GM12878 (cell line): ENCODE results near the gene MORF4L2. TPM values are rescaled to one million over a fixed set of nuclear protein-coding genes. Genes with fewer than 3 reads are reported as not detected.

Experiments
- BCL11A ChIP-seq: IDR thresholded peaks from 2 replicates; pipeline ENCODE4 v1.6.1; 2011; ENCODE audit warnings: low read depth, low read length
- BMI1 ChIP-seq: fragments of 450-650 bp; IDR thresholded peaks from 2 replicates; pipeline ENCODE4 v1.6.1; 2016; ENCODE audit warnings: mild to moderate bottlenecking, moderate library complexity, borderline replicate concordance
- CBX5 ChIP-seq: sonication (generic); IDR thresholded peaks from 2 replicates; pipeline ENCODE4 v1.6.1; 2016; ENCODE audit warnings: low read depth, moderate library complexity, mild to moderate bottlenecking, inconsistent platforms
- CHD2 ChIP-seq: IDR thresholded peaks from 2 replicates; pipeline ENCODE4 v1.6.1; 2011; ENCODE audit warnings: low read depth, low read length, improper control_type of control experiment, borderline replicate concordance
- EED ChIP-seq: sonication (generic); IDR thresholded peaks from 2 replicates; pipeline ENCODE4 v1.6.1; 2016; ENCODE audit warnings: antibody characterized with exemption, low read depth
- ESRRA ChIP-seq: IDR thresholded peaks from 2 replicates; pipeline ENCODE4 v1.6.1; 2012; ENCODE audit warnings: mild to moderate bottlenecking, low read length, improper control_type of control experiment
- FOXM1 ChIP-seq: IDR thresholded peaks from 2 replicates; pipeline ENCODE4 v1.6.1; 2012; ENCODE audit warnings: low read depth, mild to moderate bottlenecking, inconsistent platforms, low read length, moderate library complexity
- KDM1A ChIP-seq: fragments of 200-600 bp; sonication (generic); IDR thresholded peaks from 2 replicates; pipeline ENCODE4 v1.6.1; 2016; ENCODE audit warnings: borderline replicate concordance
- NRF1 ChIP-seq: conservative IDR thresholded peaks from 2 replicates; pipeline ENCODE4 v1.6.1; 2011; ENCODE audit warnings: mild to moderate bottlenecking, low read depth, low read length, improper control_type of control experiment
- POLR2AphosphoS2 ChIP-seq: IDR thresholded peaks from 2 replicates; pipeline ENCODE4 v1.6.1; 2011; ENCODE audit warnings: low read depth, mild to moderate bottlenecking, low read length, improper control_type of control experiment, moderate library complexity
- SIX5 ChIP-seq: IDR thresholded peaks from 2 replicates; pipeline ENCODE4 v1.6.1; 2011; ENCODE audit warnings: mild to moderate bottlenecking, low read depth, low read length, moderate library complexity; ENCODE audit not compliant: severe bottlenecking
- SREBF1 ChIP-seq: IDR thresholded peaks from 2 replicates; pipeline ENCODE4 v1.6.1; 2012; ENCODE audit warnings: mild to moderate bottlenecking, low read length
- SREBF2 ChIP-seq: IDR thresholded peaks from 2 replicates; pipeline ENCODE4 v1.6.1; 2012; ENCODE audit warnings: mild to moderate bottlenecking, low read length
- WRNIP1 ChIP-seq: IDR thresholded peaks from 2 replicates; pipeline ENCODE4 v1.6.1; 2011; ENCODE audit warnings: low read depth, low read length, improper control_type of control experiment, borderline replicate concordance
- ZNF384 ChIP-seq: IDR thresholded peaks from 2 replicates; pipeline ENCODE4 v1.6.1; 2012; ENCODE audit warnings: low read depth, mild to moderate bottlenecking, low read length, improper control_type of control experiment, borderline replicate concordance
- polyA plus RNA-seq, 11 experiments: library from polyadenylated mRNA; depleted of rRNA in 4 of 11; unstranded in 6 of 11; stranded (reverse) in 5 of 11; fragments of >200 nt; fragmentation: Nextera tagmentation in 4 of 11; fragmentation: Illumina TruSeq in 1 of 11; extraction: Ambion mirVana in 4 of 11; extraction: Trizol in 1 of 11; gene quantifications; 1 replicate in 1 of 11; 2 replicates in 10 of 11; pipeline versions ENCODE4 v1.2.1 to v1.2.3, GENCODE V29; 2011 to 2016; ENCODE audit warnings: inconsistent platforms in 2 of 11, missing spikeins in 2 of 11, low read depth in 1 of 11
- total RNA-seq, 4 experiments: library from RNA; depleted of rRNA in 3 of 4; stranded (reverse); fragments of >200 nt in 3 of 4; fragmentation: Illumina TruSeq in 1 of 4; extraction: Trizol in 1 of 4; gene quantifications; 2 replicates each; pipeline versions ENCODE4 v1.2.1 to v1.2.3, GENCODE V29; 2013 to 2021
- TF ChIP-seq, protein P1 (sequence below): IDR thresholded peaks from 2 replicates; pipeline ENCODE4 v1.6.1; 2011; ENCODE audit warnings: low read depth, mild to moderate bottlenecking, low read length, moderate library complexity, borderline replicate concordance; ENCODE audit errors: extremely low read depth
- TF ChIP-seq, protein P2 (sequence below): IDR thresholded peaks from 2 replicates; pipeline ENCODE4 v1.6.1; 2012; ENCODE audit warnings: low read depth, low read length, improper control_type of control experiment
- TF ChIP-seq, protein P3 (sequence below): fragments of 450-650 bp; IDR thresholded peaks from 2 replicates; pipeline ENCODE4 v1.6.1; 2016; ENCODE audit warnings: mild to moderate bottlenecking
- TF ChIP-seq, protein P4 (sequence below): fragments of 450-650 bp; IDR thresholded peaks from 2 replicates; pipeline ENCODE4 v1.6.1; 2016; ENCODE audit warnings: mild to moderate bottlenecking, moderate library complexity, borderline replicate concordance
- TF ChIP-seq, protein P5 (sequence below): IDR thresholded peaks from 2 replicates; pipeline ENCODE4 v1.6.1; 2012; ENCODE audit warnings: low read depth, low read length, improper control_type of control experiment
- TF ChIP-seq, protein P6 (sequence below): IDR thresholded peaks from 2 replicates; pipeline ENCODE4 v1.6.1; 2011; ENCODE audit warnings: mild to moderate bottlenecking, low read depth, low read length, moderate library complexity; ENCODE audit not compliant: insufficient replicate concordance

The MORF4L2 gene
- total and polyA plus RNA-seq, 10 of the 15 experiments (the other 5 are each of a cell fraction or from before 2014, with no cell fraction given), result 118 to 311 (median 199) TPM

DNA sequence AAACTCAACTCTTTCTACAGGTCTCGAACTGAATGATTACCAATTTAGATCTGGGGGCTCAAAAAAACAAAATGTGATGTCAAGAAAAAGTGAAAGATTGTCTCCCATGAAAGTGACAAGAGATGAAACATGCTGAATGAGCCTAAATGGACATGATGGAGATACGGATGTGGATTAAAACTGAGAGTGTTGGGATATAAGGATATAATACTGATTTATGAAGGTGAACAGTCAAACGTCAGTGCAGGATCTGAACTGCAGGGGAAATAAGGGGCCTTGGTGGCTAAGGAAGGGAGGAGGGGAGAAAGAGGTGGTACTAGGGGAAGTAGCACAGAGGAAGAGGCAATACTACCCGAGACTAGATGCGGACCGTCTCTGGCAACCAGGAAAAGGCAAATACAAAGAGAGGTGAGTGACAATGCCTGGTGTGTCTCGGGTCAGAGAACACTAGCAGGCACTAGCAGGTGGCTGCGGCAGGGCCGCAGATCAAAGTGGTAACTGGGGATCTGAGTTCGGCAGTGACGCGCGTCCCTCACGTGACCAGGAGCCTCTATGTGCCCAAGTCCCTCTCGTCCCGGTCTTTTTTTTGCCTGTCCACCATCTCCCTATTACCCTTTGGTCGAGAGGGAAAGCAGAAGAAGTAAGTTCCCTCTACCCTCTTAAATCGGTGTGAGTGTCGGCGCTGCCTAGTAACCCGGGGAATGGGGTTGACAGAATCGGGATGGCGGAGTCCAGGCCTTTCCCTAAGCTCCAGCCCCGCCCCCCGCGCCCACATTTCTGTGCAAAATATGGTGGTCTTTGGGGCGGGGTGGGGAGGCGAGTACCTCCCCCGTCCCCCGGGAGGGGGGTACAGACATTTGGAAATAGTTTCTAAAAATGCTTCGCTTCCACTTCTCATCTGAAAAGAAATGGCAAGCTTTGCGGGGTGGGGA lies 57.8 kb downstream of the MORF4L2 start, which contains the start of gene TCEAL1 (continued):
- TF ChIP-seq, protein P1, sequence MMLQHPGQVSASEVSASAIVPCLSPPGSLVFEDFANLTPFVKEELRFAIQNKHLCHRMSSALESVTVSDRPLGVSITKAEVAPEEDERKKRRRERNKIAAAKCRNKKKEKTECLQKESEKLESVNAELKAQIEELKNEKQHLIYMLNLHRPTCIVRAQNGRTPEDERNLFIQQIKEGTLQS, result peak; percentile 64; the same call in 1 of the 2 replicates
- no peak for TF ChIP-seq ESRRA
- no peak for TF ChIP-seq EED
- TF ChIP-seq POLR2AphosphoS2, result no peak
- TF ChIP-seq, protein P2, sequence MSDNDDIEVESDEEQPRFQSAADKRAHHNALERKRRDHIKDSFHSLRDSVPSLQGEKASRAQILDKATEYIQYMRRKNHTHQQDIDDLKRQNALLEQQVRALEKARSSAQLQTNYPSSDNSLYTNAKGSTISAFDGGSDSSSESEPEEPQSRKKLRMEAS, result peak; percentile 59
- TF ChIP-seq CBX5, result no peak
- TF ChIP-seq ZNF384, result no peak
- no peak for TF ChIP-seq WRNIP1
- TF ChIP-seq SREBF2, result no peak
- no peak for TF ChIP-seq BCL11A
- TF ChIP-seq SREBF1, result no peak
- TF ChIP-seq, protein P3, sequence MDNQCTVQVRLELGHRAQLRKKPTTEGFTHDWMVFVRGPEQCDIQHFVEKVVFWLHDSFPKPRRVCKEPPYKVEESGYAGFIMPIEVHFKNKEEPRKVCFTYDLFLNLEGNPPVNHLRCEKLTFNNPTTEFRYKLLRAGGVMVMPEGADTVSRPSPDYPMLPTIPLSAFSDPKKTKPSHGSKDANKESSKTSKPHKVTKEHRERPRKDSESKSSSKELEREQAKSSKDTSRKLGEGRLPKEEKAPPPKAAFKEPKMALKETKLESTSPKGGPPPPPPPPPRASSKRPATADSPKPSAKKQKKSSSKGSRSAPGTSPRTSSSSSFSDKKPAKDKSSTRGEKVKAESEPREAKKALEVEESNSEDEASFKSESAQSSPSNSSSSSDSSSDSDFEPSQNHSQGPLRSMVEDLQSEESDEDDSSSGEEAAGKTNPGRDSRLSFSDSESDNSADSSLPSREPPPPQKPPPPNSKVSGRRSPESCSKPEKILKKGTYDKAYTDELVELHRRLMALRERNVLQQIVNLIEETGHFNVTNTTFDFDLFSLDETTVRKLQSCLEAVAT, result no peak
- TF ChIP-seq NRF1, result no peak
- no peak for TF ChIP-seq KDM1A
- TF ChIP-seq FOXM1, result no peak
- no peak for TF ChIP-seq SIX5
- no peak for TF ChIP-seq BMI1
- TF ChIP-seq, protein P4, sequence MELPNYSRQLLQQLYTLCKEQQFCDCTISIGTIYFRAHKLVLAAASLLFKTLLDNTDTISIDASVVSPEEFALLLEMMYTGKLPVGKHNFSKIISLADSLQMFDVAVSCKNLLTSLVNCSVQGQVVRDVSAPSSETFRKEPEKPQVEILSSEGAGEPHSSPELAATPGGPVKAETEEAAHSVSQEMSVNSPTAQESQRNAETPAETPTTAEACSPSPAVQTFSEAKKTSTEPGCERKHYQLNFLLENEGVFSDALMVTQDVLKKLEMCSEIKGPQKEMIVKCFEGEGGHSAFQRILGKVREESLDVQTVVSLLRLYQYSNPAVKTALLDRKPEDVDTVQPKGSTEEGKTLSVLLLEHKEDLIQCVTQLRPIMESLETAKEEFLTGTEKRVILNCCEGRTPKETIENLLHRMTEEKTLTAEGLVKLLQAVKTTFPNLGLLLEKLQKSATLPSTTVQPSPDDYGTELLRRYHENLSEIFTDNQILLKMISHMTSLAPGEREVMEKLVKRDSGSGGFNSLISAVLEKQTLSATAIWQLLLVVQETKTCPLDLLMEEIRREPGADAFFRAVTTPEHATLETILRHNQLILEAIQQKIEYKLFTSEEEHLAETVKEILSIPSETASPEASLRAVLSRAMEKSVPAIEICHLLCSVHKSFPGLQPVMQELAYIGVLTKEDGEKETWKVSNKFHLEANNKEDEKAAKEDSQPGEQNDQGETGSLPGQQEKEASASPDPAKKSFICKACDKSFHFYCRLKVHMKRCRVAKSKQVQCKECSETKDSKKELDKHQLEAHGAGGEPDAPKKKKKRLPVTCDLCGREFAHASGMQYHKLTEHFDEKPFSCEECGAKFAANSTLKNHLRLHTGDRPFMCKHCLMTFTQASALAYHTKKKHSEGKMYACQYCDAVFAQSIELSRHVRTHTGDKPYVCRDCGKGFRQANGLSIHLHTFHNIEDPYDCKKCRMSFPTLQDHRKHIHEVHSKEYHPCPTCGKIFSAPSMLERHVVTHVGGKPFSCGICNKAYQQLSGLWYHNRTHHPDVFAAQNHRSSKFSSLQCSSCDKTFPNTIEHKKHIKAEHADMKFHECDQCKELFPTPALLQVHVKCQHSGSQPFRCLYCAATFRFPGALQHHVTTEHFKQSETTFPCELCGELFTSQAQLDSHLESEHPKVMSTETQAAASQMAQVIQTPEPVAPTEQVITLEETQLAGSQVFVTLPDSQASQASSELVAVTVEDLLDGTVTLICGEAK, result no peak
- TF ChIP-seq, protein P5, sequence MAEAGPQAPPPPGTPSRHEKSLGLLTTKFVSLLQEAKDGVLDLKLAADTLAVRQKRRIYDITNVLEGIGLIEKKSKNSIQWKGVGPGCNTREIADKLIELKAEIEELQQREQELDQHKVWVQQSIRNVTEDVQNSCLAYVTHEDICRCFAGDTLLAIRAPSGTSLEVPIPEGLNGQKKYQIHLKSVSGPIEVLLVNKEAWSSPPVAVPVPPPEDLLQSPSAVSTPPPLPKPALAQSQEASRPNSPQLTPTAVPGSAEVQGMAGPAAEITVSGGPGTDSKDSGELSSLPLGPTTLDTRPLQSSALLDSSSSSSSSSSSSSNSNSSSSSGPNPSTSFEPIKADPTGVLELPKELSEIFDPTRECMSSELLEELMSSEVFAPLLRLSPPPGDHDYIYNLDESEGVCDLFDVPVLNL, result no peak
- TF ChIP-seq, protein P6, sequence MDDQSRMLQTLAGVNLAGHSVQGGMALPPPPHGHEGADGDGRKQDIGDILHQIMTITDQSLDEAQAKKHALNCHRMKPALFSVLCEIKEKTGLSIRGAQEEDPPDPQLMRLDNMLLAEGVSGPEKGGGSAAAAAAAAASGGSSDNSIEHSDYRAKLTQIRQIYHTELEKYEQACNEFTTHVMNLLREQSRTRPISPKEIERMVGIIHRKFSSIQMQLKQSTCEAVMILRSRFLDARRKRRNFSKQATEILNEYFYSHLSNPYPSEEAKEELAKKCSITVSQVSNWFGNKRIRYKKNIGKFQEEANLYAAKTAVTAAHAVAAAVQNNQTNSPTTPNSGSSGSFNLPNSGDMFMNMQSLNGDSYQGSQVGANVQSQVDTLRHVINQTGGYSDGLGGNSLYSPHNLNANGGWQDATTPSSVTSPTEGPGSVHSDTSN, result no peak
- no peak for TF ChIP-seq CHD2
